ENCODE data around the gene SLC25A2.

Gene SLC25A2

GRCh38 chr5:141258464-141258863 lies 45.4 kb downstream of the SLC25A2 start:
- H3K4me1 Mint-ChIP-seq (ENCODE audit: low read depth): no peaks in the 10 kb centered on the region
- H3K27ac Mint-ChIP-seq: no peak overlapping the region
- no peak overlapping the region for H3K4me3 Mint-ChIP-seq
- peaks cover 43% of the 10 kb centered on the region for H3K9me3 Mint-ChIP-seq (ENCODE audit: low read depth)
- peaks cover 33% of the 10 kb centered on the region for H3K36me3 Mint-ChIP-seq
- no peaks in the 10 kb centered on the region for H3K27me3 Mint-ChIP-seq
